Loucy (cell line): ENCODE measurements around the gene SOCS7.

Experiments
- H2AFZ ChIP-seq: fragments of 200-600 bp; sonication (generic); 2 replicates; pipeline ENCODE4 v1.6.0; 2016; ENCODE audit warnings: antibody characterized with exemption, mild to moderate bottlenecking, low read length, moderate library complexity
- H3F3A ChIP-seq: fragments of 200-600 bp; 2 replicates; pipeline ENCODE4 v1.6.0; 2016; ENCODE audit warnings: antibody characterized with exemption, low read depth, mild to moderate bottlenecking
- H3K27me3 ChIP-seq: fragments of 200-600 bp; sonication (generic); 2 replicates; pipeline ENCODE4 v1.6.1; 2014; ENCODE audit warnings: low read length, mild to moderate bottlenecking; ENCODE audit not compliant: insufficient read depth, poor library complexity, severe bottlenecking
- H3K36me3 ChIP-seq: fragments of 200-600 bp; sonication (generic); 2 replicates; pipeline ENCODE4 v1.6.1; 2016; ENCODE audit warnings: low read length; ENCODE audit not compliant: insufficient read depth
- H3K4me1 ChIP-seq: fragments of 200-600 bp; sonication (generic); 2 replicates; pipeline ENCODE4 v1.5.1; 2014; ENCODE audit warnings: low read length, mild to moderate bottlenecking; ENCODE audit not compliant: insufficient read depth, poor library complexity, severe bottlenecking
- H3K4me2 ChIP-seq: fragments of 200-600 bp; sonication (generic); 2 replicates; pipeline ENCODE4 v1.6.0; 2014; ENCODE audit warnings: antibody characterized with exemption, low read length, low read depth, mild to moderate bottlenecking; ENCODE audit not compliant: poor library complexity, severe bottlenecking
- H3K4me3 ChIP-seq: fragments of 200-600 bp; sonication (generic); 2 replicates; pipeline ENCODE4 v1.5.1; 2014; ENCODE audit warnings: low read length, mild to moderate bottlenecking, mixed read lengths; ENCODE audit not compliant: poor library complexity, severe bottlenecking
- H3K79me2 ChIP-seq: fragments of 200-600 bp; sonication (generic); 2 replicates; pipeline ENCODE4 v1.6.1; 2014; ENCODE audit warnings: low read length; ENCODE audit not compliant: insufficient read depth
- H3K9ac ChIP-seq: fragments of 200-600 bp; sonication (generic); 2 replicates; pipeline ENCODE4 v1.6.0; 2014; ENCODE audit warnings: mild to moderate bottlenecking, low read depth, low read length, moderate library complexity; ENCODE audit not compliant: poor library complexity, severe bottlenecking
- H3K9me2 ChIP-seq: fragments of 200-600 bp; sonication (generic); replicated peaks from 2 replicates; pipeline ENCODE4 v1.6.1; 2016; ENCODE audit warnings: low read depth, low read length, mixed read lengths
- H3K9me3 ChIP-seq: fragments of 200-600 bp; sonication (generic); 2 replicates; pipeline ENCODE4 v1.6.1; 2014; ENCODE audit warnings: mild to moderate bottlenecking, antibody characterized with exemption, low read length, low read depth; ENCODE audit not compliant: insufficient read depth
- H4K20me1 ChIP-seq: fragments of 200-600 bp; sonication (generic); 2 replicates; pipeline ENCODE4 v1.6.0; 2014; ENCODE audit warnings: antibody characterized with exemption, low read length, mild to moderate bottlenecking; ENCODE audit not compliant: insufficient read depth, poor library complexity, severe bottlenecking
- EZH2phosphoT487 ChIP-seq: fragments of 200-600 bp; IDR thresholded peaks from 2 replicates; pipeline ENCODE4 v1.6.1; 2018; ENCODE audit warnings: antibody characterized with exemption, mild to moderate bottlenecking, moderate library complexity, borderline replicate concordance
- TF ChIP-seq, protein P1 (sequence below): fragments of 200-600 bp; sonication (generic); conservative IDR thresholded peaks from 2 replicates; pipeline ENCODE4 v1.5.1; 2014; ENCODE audit warnings: mild to moderate bottlenecking, antibody characterized with exemption, low read length

SOCS7 gene

DNA sequence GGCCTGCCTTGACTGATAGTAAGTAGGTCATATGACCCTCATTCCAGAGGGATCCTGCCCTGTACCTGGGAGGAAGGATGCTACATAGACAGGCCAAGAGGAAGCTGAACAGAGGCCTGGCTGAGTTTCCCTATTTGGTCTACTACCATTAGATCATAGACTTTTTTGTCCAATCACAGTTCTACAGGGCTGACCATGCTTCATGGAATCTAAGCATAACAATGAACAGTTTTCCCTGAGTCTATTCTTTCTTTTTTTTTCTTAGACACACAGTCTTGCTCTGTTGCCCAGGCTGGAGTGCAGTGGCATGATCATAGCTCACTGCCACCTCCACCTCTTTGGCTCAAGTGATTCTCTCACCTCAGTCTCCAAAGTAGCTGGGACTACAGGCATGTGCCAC, 11.8 kb upstream of the SOCS7 start:
- no peaks in the 10 kb centered on the region for H3K9me2 ChIP-seq
- no peak overlapping the region for H3K4me2 ChIP-seq
- no peaks in the 10 kb centered on the region for H4K20me1 ChIP-seq
- no peak overlapping the region for H3K9ac ChIP-seq
- H3F3A ChIP-seq = no peaks in the 10 kb centered on the region
- TF ChIP-seq, protein P1, sequence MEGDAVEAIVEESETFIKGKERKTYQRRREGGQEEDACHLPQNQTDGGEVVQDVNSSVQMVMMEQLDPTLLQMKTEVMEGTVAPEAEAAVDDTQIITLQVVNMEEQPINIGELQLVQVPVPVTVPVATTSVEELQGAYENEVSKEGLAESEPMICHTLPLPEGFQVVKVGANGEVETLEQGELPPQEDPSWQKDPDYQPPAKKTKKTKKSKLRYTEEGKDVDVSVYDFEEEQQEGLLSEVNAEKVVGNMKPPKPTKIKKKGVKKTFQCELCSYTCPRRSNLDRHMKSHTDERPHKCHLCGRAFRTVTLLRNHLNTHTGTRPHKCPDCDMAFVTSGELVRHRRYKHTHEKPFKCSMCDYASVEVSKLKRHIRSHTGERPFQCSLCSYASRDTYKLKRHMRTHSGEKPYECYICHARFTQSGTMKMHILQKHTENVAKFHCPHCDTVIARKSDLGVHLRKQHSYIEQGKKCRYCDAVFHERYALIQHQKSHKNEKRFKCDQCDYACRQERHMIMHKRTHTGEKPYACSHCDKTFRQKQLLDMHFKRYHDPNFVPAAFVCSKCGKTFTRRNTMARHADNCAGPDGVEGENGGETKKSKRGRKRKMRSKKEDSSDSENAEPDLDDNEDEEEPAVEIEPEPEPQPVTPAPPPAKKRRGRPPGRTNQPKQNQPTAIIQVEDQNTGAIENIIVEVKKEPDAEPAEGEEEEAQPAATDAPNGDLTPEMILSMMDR = no peak
- no peak for TF ChIP-seq EZH2phosphoT487
- H3K27me3 ChIP-seq = no peaks in the 10 kb centered on the region
- H2AFZ ChIP-seq = no peak overlapping the region
- no peaks in the 10 kb centered on the region for H3K36me3 ChIP-seq
- H3K79me2 ChIP-seq = no peaks in the 10 kb centered on the region
- no peaks in the 10 kb centered on the region for H3K4me1 ChIP-seq
- no peaks in the 10 kb centered on the region for H3K9me3 ChIP-seq
- no peak overlapping the region for H3K4me3 ChIP-seq

DNA sequence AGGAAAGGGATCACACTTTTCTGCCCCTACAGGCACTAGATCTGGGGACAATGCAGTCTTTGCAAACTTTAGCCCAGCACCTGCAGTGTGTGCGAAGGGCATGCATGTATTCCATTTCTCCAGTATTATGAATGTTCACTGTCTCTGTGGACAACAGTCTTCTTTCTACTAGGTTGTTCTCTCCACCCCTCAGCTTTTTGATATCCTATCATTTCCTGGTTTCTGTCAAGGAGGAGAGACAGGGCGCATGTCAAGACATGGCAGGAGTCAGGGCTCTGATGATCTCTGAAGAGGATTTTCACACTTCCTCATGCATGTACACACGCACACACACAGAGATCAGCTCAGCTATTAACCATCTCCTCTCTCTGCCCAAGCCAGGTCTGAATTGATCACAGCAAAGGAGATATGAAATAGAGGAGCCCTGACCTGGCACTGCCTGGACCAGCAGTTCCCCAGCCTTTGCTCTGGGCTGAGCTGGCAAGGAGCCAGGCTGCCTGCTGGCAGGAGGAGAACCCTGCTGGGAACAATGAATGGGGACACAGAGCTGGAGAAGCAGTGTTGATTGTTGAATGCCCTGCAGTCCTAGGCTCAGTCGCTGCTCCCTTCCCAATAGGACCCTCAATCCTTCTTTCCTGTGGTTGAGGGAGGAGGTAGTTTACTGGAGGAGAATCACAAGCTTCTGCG, 10.5 kb upstream of the SOCS7 start:
- H3K27me3 ChIP-seq = no peaks in the 10 kb centered on the region
- no peaks in the 10 kb centered on the region for H3K79me2 ChIP-seq
- no peaks in the 10 kb centered on the region for H3K36me3 ChIP-seq

DNA sequence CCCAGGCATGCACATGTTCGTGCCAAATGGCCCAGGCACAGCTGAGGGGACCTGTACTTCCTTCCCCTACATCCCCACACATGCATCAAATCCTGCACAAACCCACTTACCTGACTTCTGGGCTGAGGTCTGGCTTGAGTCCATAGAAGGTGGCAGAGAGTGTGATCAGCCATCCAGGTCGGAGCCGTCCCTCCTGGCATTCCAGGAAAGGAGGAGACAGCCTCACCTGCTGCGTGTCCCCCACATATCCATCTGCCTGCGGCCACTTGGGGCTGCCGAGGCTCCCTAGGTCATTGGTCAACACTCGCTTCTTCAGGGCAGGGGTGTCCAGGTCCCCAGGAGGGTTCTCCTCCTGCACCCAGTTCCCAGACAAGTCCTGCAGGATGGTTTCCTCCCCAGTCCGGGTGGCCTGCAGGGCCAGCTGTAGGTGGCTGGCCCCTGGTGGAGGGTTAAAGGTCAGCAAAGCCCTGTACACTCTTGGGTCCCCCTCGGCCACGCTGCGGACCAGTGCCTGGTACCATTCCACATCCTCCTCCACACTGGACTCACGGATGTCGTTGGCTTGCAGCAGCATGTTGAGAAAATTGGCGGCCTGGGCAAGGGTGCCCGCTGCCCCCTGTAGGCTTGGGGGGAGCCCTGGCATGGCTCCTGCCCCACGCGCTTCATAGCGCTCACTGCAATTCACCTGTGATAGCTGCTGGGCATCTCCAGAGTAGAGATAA, 8.6 kb upstream of the SOCS7 start:
- Histone ChIP-seq H3K4me3 (no peak overlapping the region), H4K20me1 (no peaks in the 10 kb centered on the region), H3K9me3 (no peaks in the 10 kb centered on the region), H2AFZ (no peak overlapping the region), H3K79me2 (no peaks in the 10 kb centered on the region), H3K9ac (no peak overlapping the region), H3K27me3 (no peaks in the 10 kb centered on the region), H3K36me3 (no peaks in the 10 kb centered on the region), H3K4me1 (no peaks in the 10 kb centered on the region), H3F3A (no peaks in the 10 kb centered on the region), H3K9me2 (no peaks in the 10 kb centered on the region), H3K4me2 (no peak overlapping the region)
- TF ChIP-seq EZH2phosphoT487 = no peak
- TF ChIP-seq, protein P1 = no peak

More for the DNA sequence above, 10.5 kb upstream of the SOCS7 start:
- Histone ChIP-seq H3K9me2 (no peaks in the 10 kb centered on the region), H3K4me1 (no peaks in the 10 kb centered on the region), H3K9ac (no peak overlapping the region), H3K4me2 (no peak overlapping the region), H3K9me3 (no peaks in the 10 kb centered on the region), H3K4me3 (no peak overlapping the region), H3F3A (no peaks in the 10 kb centered on the region), H2AFZ (no peak overlapping the region), H4K20me1 (no peaks in the 10 kb centered on the region)
- TF ChIP-seq, protein P1 = no peak
- TF ChIP-seq EZH2phosphoT487 = no peak
